Calu3 (cell line): Measurements from ENCODE around the gene KRT40. TPM values are rescaled to one million over a fixed set of nuclear protein-coding genes. Genes with fewer than 3 reads are reported as not detected.

Experiments
- BruUV-seq: library from RNA; stranded (reverse); fragments of 400-500 nt; replicated peaks from 2 replicates; lab custom pipeline; 2021; lab: Mats Ljungman, UMichigan
- CTCF ChIA-PET: fragments of 300-600 bp; sonication (Branson Sonifier 250); formaldehyde crosslinking; loops from one replicate; lab custom pipeline; 2022; ENCODE audit warnings: antibody characterized with exemption; lab: Charles Lee
- DNase-seq: peaks from one replicate; pipeline ENCODE4 v3.0.0; 2022
- H3K27ac Mint-ChIP-seq: one replicate; pipeline ENCODE4 v1.8.0; 2022; ENCODE audit warnings: mixed read lengths; ENCODE audit not compliant: unreplicated experiment
- H3K27me3 Mint-ChIP-seq: one replicate; pipeline ENCODE4 v1.8.0; 2022; ENCODE audit warnings: mixed read lengths; ENCODE audit not compliant: unreplicated experiment
- H3K36me3 Mint-ChIP-seq: one replicate; pipeline ENCODE4 v1.8.0; 2022; ENCODE audit warnings: mild to moderate bottlenecking, moderate library complexity, mixed read lengths; ENCODE audit not compliant: insufficient read depth, unreplicated experiment
- H3K4me1 Mint-ChIP-seq: one replicate; pipeline ENCODE4 v1.8.0; 2022; ENCODE audit warnings: mild to moderate bottlenecking, low read depth, mixed read lengths; ENCODE audit not compliant: unreplicated experiment
- H3K4me3 Mint-ChIP-seq: one replicate; pipeline ENCODE4 v1.8.0; 2022; ENCODE audit warnings: mild to moderate bottlenecking, low read depth, moderate library complexity, mixed read lengths; ENCODE audit not compliant: unreplicated experiment
- H3K9me3 Mint-ChIP-seq: one replicate; pipeline ENCODE4 v1.8.0; 2022; ENCODE audit warnings: low read depth, mixed read lengths; ENCODE audit not compliant: unreplicated experiment
- CTCF ChIP-seq: fragments of 200-600 bp; IDR thresholded peaks from one replicate; pipeline ENCODE4 v1.8.0; 2022; ENCODE audit warnings: antibody characterized with exemption; ENCODE audit not compliant: unreplicated experiment
- intact Hi-C: fragments of 100-400 bp; cut with micrococcal nuclease; formaldehyde crosslinking; loops from one replicate; pipeline ENCODE4 v1.10.0; 2022; ENCODE audit not compliant: unreplicated experiment
- total RNA-seq: library from RNA; stranded (reverse); gene quantifications from 2 replicates; pipeline ENCODE4 v1.2.3, GENCODE V29; 2022

The KRT40 gene
- total RNA-seq, 1 experiment from 2014 or later, result not detected

DNA sequence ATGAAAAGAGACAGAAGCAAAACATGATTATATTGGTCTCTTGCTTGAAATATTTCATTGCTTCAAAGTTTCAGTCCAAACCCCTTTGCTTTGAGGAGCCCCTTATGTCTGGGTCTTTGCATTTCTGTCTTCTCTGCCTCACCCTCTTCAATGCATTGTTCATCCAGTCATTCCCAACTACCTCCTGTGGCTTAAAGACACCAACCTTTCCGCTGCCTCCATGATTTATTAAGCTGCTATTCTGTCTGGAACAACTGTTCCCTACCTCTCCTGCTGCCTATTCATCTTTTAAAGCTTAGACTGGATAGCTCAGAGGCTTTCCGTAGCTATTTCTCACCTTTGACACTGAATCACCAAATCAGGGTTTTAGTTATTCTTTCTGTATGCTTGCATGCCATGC, 13.2 kb upstream of the KRT40 start:
- Mint-ChIP-seq H3K36me3 (no peaks in the 10 kb centered on the region), H3K4me3 (no peak overlapping the region), H3K4me1 (peaks cover 16% of the 10 kb centered on the region), H3K27ac (no peak overlapping the region), H3K9me3 (peaks cover 2% of the 10 kb centered on the region), H3K27me3 (no peaks in the 10 kb centered on the region)
- intact Hi-C loops, result no loop called here
- no TSS peak for BruUV-seq
- no peak for DNase-seq
- CTCF ChIA-PET, result interaction anchor here (1.1 to 2.2 kb wide), 3 partner anchors 12 to 29 kb away, joined by 3 to 5 read pairs (median 4); partner anchors contain the start of gene KRTAP3-1
- TF ChIP-seq CTCF, result no peak

GRCh38 chr17:40996829-40997228, 12.7 kb upstream of the KRT40 start:
- no peak overlapping the region for H3K27ac Mint-ChIP-seq
- CTCF ChIA-PET, result interaction anchor here (0.5 to 2.2 kb wide), 7 partner anchors 13 to 1769 kb away, joined by 3 to 5 read pairs (median 4); partner anchors contain the start of gene KRTAP3-1
- no peak for DNase-seq
- intact Hi-C loops, result no loop called here
- no TSS peak for BruUV-seq
- H3K4me3 Mint-ChIP-seq, result no peak overlapping the region
- H3K9me3 Mint-ChIP-seq, result peaks cover 2% of the 10 kb centered on the region
- H3K36me3 Mint-ChIP-seq, result no peaks in the 10 kb centered on the region
- TF ChIP-seq CTCF, result no peak
- no peaks in the 10 kb centered on the region for H3K27me3 Mint-ChIP-seq
- H3K4me1 Mint-ChIP-seq, result peaks cover 16% of the 10 kb centered on the region

- H3K4me3 Mint-ChIP-seq, result no peak overlapping the region
- H3K9me3 Mint-ChIP-seq, result peaks cover 5% of the 10 kb centered on the region
- H3K36me3 Mint-ChIP-seq, result no peaks in the 10 kb centered on the region
- no TSS peak for BruUV-seq
- no peaks in the 10 kb centered on the region for H3K27me3 Mint-ChIP-seq
- TF ChIP-seq CTCF, result no peak
- CTCF ChIA-PET, result interaction anchor here (1.0 to 1.3 kb wide), 5 partner anchors 10 to 423 kb away, joined by 3 to 4 read pairs (median 3); partner anchors contain the start of gene KRT23
- no peak for DNase-seq
- H3K27ac Mint-ChIP-seq, result no peak overlapping the region
- peaks cover 12% of the 10 kb centered on the region for H3K4me1 Mint-ChIP-seq
- intact Hi-C loops, result no loop called here
These were observed 11.0 kb upstream of the KRT40 start for GRCh38 chr17:40995116-40995515.

- H3K27ac Mint-ChIP-seq, result no peak within 1 kb of the TSS
- intact Hi-C loops, result no loop called here
- CTCF ChIA-PET, result interaction anchor here (0.7 kb wide), 1 partner anchor 1135 kb away, joined by 3 read pairs; no protein-coding TSS in a partner anchor
- H3K4me3 Mint-ChIP-seq, result no peak within 1 kb of the TSS
- no peak for TF ChIP-seq CTCF
- BruUV-seq, result no TSS peak
- peaks cover 12% of the 10 kb centered on the region for H3K4me1 Mint-ChIP-seq
- no peaks in the 10 kb centered on the region for H3K27me3 Mint-ChIP-seq
- H3K36me3 Mint-ChIP-seq, result no peaks in the 10 kb centered on the region
- no peak for DNase-seq
- peaks cover 5% of the 10 kb centered on the region for H3K9me3 Mint-ChIP-seq
These were observed 9.7 kb upstream of the KRT40 start, which contains the start of gene KRTAP3-3 for GRCh38 chr17:40993839-40994238. KRTAP3-3 (minus strand) TSS chr17:40994164; CDS start chr17:40994097, 67 bp downstream.
